HepG2 (cell line): Measurements from ENCODE around the gene SUOX. TPM values are rescaled to one million over a fixed set of nuclear protein-coding genes. Genes with fewer than 3 reads are reported as not detected.
A peak's percentile ranks its signal among the peaks of the same experiment; 100 is the strongest.

Source experiments
- ASH2L ChIP-seq: fragments of 300-600, 200-600 bp; sonication (generic); IDR thresholded peaks from 2 replicates; pipeline ENCODE4 v1.7.0; 2017; ENCODE audit warnings: low read depth, mild to moderate bottlenecking, moderate library complexity, mixed read lengths, low read length; ENCODE audit not compliant: insufficient read length
- BCL6 ChIP-seq: IDR thresholded peaks from 2 replicates; pipeline ENCODE4 v1.6.1; 2016; ENCODE audit warnings: missing genetic modification reagents, missing compliant biosample characterization
- CBX1 ChIP-seq: IDR thresholded peaks from one replicate; pipeline ENCODE4 v1.6.1; 2016; ENCODE audit warnings: antibody characterized with exemption, low read depth
- CBX2 ChIP-seq, 2 experiments: fragments of 200-600 bp in 1 of 2; sonication (generic); formaldehyde crosslinking in 1 of 2; IDR thresholded peaks; 2 replicates each; pipeline versions ENCODE4 v1.7.0 to v1.8.1; 2018 to 2022; ENCODE audit warnings: low read depth in 2 of 2, low read length in 1 of 2, mild to moderate bottlenecking in 1 of 2, missing genetic modification reagents in 1 of 2
- DRAP1 ChIP-seq: IDR thresholded peaks from 2 replicates; pipeline ENCODE4 v1.6.1; 2016; ENCODE audit warnings: missing genetic modification reagents, missing compliant biosample characterization
- GTF2F1 ChIP-seq: fragments of 150-350 bp; IDR thresholded peaks from 2 replicates; pipeline ENCODE4 v1.6.1; 2014; ENCODE audit warnings: low read length
- HDAC1 ChIP-seq: sonication (generic); formaldehyde crosslinking; IDR thresholded peaks from 2 replicates; pipeline ENCODE4 v1.5.1; 2020; ENCODE audit warnings: mild to moderate bottlenecking, missing genetic modification reagents
- HOMEZ ChIP-seq: IDR thresholded peaks from 2 replicates; pipeline ENCODE4 v1.6.1; 2016; ENCODE audit warnings: low read depth
- KLF11 ChIP-seq: IDR thresholded peaks from 2 replicates; pipeline ENCODE4 v1.6.1; 2016; ENCODE audit warnings: missing compliant biosample characterization
- NFIB ChIP-seq: sonication (generic); formaldehyde crosslinking; IDR thresholded peaks from 2 replicates; pipeline ENCODE4 v1.9.0; 2021; ENCODE audit warnings: missing genetic modification reagents, mild to moderate bottlenecking, borderline replicate concordance
- NFIC ChIP-seq: IDR thresholded peaks from 2 replicates; pipeline ENCODE4 v1.6.1; 2012; ENCODE audit warnings: mild to moderate bottlenecking, low read length, inconsistent platforms
- SALL2 ChIP-seq: sonication (generic); formaldehyde crosslinking; IDR thresholded peaks from 2 replicates; pipeline ENCODE4 v1.8.1; 2023; ENCODE audit warnings: mild to moderate bottlenecking, missing genetic modification reagents, inconsistent platforms
- SNAI1 ChIP-seq: sonication (generic); formaldehyde crosslinking; IDR thresholded peaks from 2 replicates; pipeline ENCODE4 v1.5.0; 2020; ENCODE audit warnings: mild to moderate bottlenecking, missing genetic modification reagents, borderline replicate concordance
- SNRNP70 ChIP-seq: fragments of 200-400 bp; formaldehyde crosslinking; IDR thresholded peaks from 2 replicates; pipeline ENCODE4 v1.6.1; 2017; ENCODE audit warnings: mild to moderate bottlenecking, low read depth, low read length, moderate library complexity
- SOX5 ChIP-seq: IDR thresholded peaks from 2 replicates; pipeline ENCODE4 v1.6.1; 2016; ENCODE audit warnings: borderline replicate concordance
- TOPORS ChIP-seq: sonication (generic); formaldehyde crosslinking; IDR thresholded peaks from 2 replicates; pipeline ENCODE4 v1.8.0; 2023; ENCODE audit warnings: mild to moderate bottlenecking, missing genetic modification reagents
- YEATS2 ChIP-seq: sonication (generic); formaldehyde crosslinking; IDR thresholded peaks from 2 replicates; pipeline ENCODE4 v1.4.0; 2020; ENCODE audit warnings: missing genetic modification reagents, borderline replicate concordance
- ZIK1 ChIP-seq: sonication (generic); formaldehyde crosslinking; IDR thresholded peaks from 2 replicates; pipeline ENCODE4 v1.5.0; 2020; ENCODE audit warnings: mild to moderate bottlenecking, low read depth, missing genetic modification reagents, borderline replicate concordance
- ZNF121 ChIP-seq: sonication (generic); formaldehyde crosslinking; IDR thresholded peaks from 2 replicates; pipeline ENCODE4 v1.5.0; 2020; ENCODE audit warnings: mild to moderate bottlenecking, missing genetic modification reagents
- ZNF180 ChIP-seq: sonication (generic); formaldehyde crosslinking; IDR thresholded peaks from 2 replicates; pipeline ENCODE4 v1.4.0; 2020; ENCODE audit warnings: low read depth, missing genetic modification reagents, borderline replicate concordance
- ZNF232 ChIP-seq: sonication (generic); formaldehyde crosslinking; IDR thresholded peaks from 2 replicates; pipeline ENCODE4 v1.4.0; 2020; ENCODE audit warnings: missing genetic modification reagents, borderline replicate concordance
- ZNF234 ChIP-seq: sonication (generic); formaldehyde crosslinking; conservative IDR thresholded peaks from 2 replicates; pipeline ENCODE4 v1.5.1; 2020; ENCODE audit warnings: mild to moderate bottlenecking, missing genetic modification reagents
- ZNF329 ChIP-seq: sonication (generic); formaldehyde crosslinking; IDR thresholded peaks from 2 replicates; pipeline ENCODE4 v1.9.0; 2021; ENCODE audit warnings: low read depth, mild to moderate bottlenecking, missing genetic modification reagents
- ZNF552 ChIP-seq: sonication (generic); formaldehyde crosslinking; IDR thresholded peaks from 2 replicates; pipeline ENCODE4 v1.9.0; 2022; ENCODE audit warnings: missing genetic modification reagents, mild to moderate bottlenecking, borderline replicate concordance
- ZSCAN20 ChIP-seq: sonication (generic); formaldehyde crosslinking; IDR thresholded peaks from 2 replicates; pipeline ENCODE4 v1.4.0; 2020; ENCODE audit warnings: missing genetic modification reagents, mild to moderate bottlenecking, borderline replicate concordance
- ZSCAN31 ChIP-seq: sonication (generic); formaldehyde crosslinking; IDR thresholded peaks from 2 replicates; pipeline ENCODE4 v1.5.0; 2020; ENCODE audit warnings: low read depth, mild to moderate bottlenecking, missing genetic modification reagents
- polyA plus RNA-seq, 8 experiments: library from polyadenylated mRNA; depleted of rRNA in 3 of 8; stranded (reverse) in 7 of 8; unstranded in 1 of 8; fragments of >200 nt; fragmentation: Illumina TruSeq in 4 of 8; extraction: Trizol in 4 of 8; gene quantifications; 2 replicates each; pipeline versions ENCODE4 v1.2.1 to v1.2.3, GENCODE V29; 2011 to 2016; ENCODE audit warnings: low read depth in 4 of 8, missing spikeins in 1 of 8, mixed read lengths in 1 of 8; ENCODE audit not compliant: insufficient read depth in 1 of 8
- total RNA-seq, 5 experiments: library from RNA; depleted of rRNA; stranded (reverse); fragments of >200 nt; fragmentation: Illumina TruSeq; extraction: Trizol; gene quantifications; 2 replicates each; pipeline ENCODE4 v1.2.3, GENCODE V29; 2016; ENCODE audit warnings: low read depth in 1 of 5
- TF ChIP-seq, protein P1 (sequence below): sonication (generic); formaldehyde crosslinking; IDR thresholded peaks from 2 replicates; pipeline ENCODE4 v1.8.0; 2022; ENCODE audit warnings: low read depth, missing genetic modification reagents
- TF ChIP-seq, protein P2 (sequence below): sonication (generic); formaldehyde crosslinking; IDR thresholded peaks from 2 replicates; pipeline ENCODE4 v1.4.0; 2020; ENCODE audit warnings: mild to moderate bottlenecking, missing genetic modification reagents

Gene SUOX
- total and polyA plus RNA-seq, 2 of the 13 experiments (the other 11 are each of a cell fraction or from before 2014, with no cell fraction given), result 23.9 to 25.9 TPM

- no peak for TF ChIP-seq CBX2 (IDR thresholded peaks at IDR 0.05; ENCODE audit: low read depth, low read length)
- no peak for TF ChIP-seq CBX2 (CRISPR knock-in tag; IDR thresholded peaks at IDR 0.05; ENCODE audit: low read depth)
- TF ChIP-seq ZNF180, result no peak
- peak; percentile 24; the same call in 1 of the 2 replicates for TF ChIP-seq SOX5
- TF ChIP-seq ZNF329 (CRISPR knock-in tag), result peak; percentile 77; the same call in 1 of the 2 replicates
- TF ChIP-seq ZNF552, result no peak
- TF ChIP-seq TOPORS (CRISPR knock-in tag), result no peak
- TF ChIP-seq HOMEZ (CRISPR knock-in tag), result peak; percentile 43; the same call in 1 of the 2 replicates
- TF ChIP-seq NFIC, result no peak
- no peak for TF ChIP-seq GTF2F1
- TF ChIP-seq ZNF121, result no peak
- peak; percentile 30; the same call in 1 of the 2 replicates for TF ChIP-seq ZNF232 (CRISPR knock-in tag)
- TF ChIP-seq KLF11 (CRISPR knock-in tag), result peak; percentile 83
- TF ChIP-seq ZSCAN31, result no peak
- TF ChIP-seq YEATS2 (CRISPR knock-in tag), result peak; percentile 92
- no peak for TF ChIP-seq CBX1
- peak; percentile 51; the same call in 1 of the 2 replicates for TF ChIP-seq BCL6 (CRISPR knock-in tag)
- TF ChIP-seq, protein P1, sequence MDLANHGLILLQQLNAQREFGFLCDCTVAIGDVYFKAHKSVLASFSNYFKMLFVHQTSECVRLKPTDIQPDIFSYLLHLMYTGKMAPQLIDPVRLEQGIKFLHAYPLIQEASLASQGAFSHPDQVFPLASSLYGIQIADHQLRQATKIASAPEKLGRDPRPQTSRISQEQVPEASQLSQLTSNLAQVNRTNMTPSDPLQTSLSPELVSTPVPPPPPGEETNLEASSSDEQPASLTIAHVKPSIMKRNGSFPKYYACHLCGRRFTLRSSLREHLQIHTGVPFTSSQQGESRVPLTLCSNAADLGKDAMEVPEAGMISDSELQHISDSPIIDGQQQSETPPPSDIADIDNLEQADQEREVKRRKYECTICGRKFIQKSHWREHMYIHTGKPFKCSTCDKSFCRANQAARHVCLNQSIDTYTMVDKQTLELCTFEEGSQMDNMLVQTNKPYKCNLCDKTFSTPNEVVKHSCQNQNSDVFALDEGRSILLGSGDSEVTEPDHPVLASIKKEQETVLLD (CRISPR knock-in tag), result no peak
- TF ChIP-seq SALL2 (CRISPR knock-in tag), result no peak; the same call in none of the 2 replicates
- peak; percentile 72 for TF ChIP-seq ASH2L
- no peak for TF ChIP-seq ZSCAN20 (CRISPR knock-in tag)
- peak; percentile 81 for TF ChIP-seq HDAC1 (CRISPR knock-in tag)
- no peak for TF ChIP-seq ZIK1
- no peak for TF ChIP-seq ZNF234 (CRISPR knock-in tag)
- TF ChIP-seq NFIB (CRISPR knock-in tag), result no peak
- TF ChIP-seq SNAI1 (CRISPR knock-in tag), result peak; percentile 68; the same call in 1 of the 2 replicates
- TF ChIP-seq, protein P2, sequence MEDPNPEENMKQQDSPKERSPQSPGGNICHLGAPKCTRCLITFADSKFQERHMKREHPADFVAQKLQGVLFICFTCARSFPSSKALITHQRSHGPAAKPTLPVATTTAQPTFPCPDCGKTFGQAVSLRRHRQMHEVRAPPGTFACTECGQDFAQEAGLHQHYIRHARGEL (CRISPR knock-in tag), result no peak
- peak; percentile 93 for TF ChIP-seq DRAP1 (CRISPR knock-in tag)
- TF ChIP-seq SNRNP70, result no peak
Measured at GRCh38 chr12:55973599-55974307, 23.3 kb upstream of the SUOX start, which contains the start of gene RAB5B (continued).
